Measurements from ENCODE around the gene TRIM17.

- TF ChIP-seq CTCF (IDR thresholded peaks at IDR 0.05; ENCODE audit: low read depth, low read length) (no peak), EZH2phosphoT487 (IDR thresholded peaks at IDR 0.05; ENCODE audit: low read depth) (no peak)
Measured at GRCh38 chr1:228455715-228456114, 39.1 kb upstream of the TRIM17 start.
